ENCODE data around the gene EIF3B. TPM values are rescaled to one million over a fixed set of nuclear protein-coding genes. Genes with fewer than 3 reads are reported as not detected.
"Not testable (repeated sequence)": the region's sequence is repeated elsewhere in the genome, so short reads cannot be mapped to it uniquely, and the experiment has no call there.

The EIF3B gene
- total RNA-seq (2014; rRNA removed; shearing (Covaris generic)): 228 and 229 TPM in 2 replicates

DNA sequence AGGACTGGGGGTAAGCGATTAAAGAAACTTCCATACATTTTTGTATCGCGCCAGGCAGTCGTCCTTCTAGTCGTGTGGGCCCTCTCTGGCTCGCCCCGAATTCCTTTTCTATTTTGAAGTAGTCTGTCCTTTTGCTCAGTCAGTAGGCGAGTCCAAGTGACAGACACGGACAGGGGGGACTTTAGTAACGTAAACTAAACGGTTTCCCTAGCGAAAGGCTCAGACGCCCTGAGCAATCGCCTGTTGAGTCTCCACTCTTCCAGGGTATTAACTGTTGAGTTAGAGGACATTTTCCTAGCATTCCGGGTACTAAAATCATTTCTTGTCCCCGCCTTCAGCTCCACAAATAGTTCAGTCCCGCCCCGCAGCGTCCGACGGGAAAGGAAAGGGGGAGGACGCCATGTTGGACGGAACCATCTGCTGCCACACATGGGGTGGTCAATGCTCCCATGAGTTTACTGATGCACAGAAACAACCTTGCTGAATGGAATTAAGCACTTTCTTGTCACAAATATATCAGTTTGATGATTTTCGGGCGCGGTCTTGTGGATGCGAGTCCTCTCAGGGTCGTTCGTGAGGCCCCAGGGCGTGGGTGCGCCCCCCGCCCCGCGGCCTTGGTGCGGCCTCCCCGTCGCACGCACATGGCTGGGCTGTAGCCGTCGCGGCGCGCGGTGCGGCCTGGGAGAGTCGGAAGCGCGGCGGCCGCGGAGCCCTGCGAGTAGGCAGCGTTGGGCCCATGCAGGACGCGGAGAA lies at the start of gene EIF3B:
EIF3B (plus strand) TSS at position 642 of the 753 bp plus-strand sequence; CDS start at position 737, 95 bp downstream.
- peak; percentile 92 for DNase-seq (ENCODE audit: low spot score)

DNA sequence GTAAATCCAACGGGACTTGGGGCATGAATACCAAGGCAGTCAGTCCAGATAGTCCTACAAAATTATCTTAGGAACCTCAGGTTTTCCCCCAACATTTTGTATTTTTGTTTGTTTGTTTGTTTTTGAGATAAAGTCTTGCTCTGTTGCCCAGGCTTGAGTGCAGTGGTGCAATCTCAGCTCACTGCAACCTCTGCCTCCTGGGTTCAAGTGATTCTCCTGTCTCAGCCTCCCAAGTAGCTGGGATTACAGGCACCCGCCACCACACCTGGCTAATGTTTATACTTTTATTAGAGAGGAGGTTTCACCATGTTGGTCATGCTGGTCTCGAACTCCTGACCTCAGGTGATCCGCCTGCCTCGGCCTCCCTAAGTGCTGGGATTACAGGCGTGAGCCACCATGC lies 49.4 kb upstream of the EIF3B start:
- DNase-seq (ENCODE audit: low spot score): not testable (repeated sequence)

DNA sequence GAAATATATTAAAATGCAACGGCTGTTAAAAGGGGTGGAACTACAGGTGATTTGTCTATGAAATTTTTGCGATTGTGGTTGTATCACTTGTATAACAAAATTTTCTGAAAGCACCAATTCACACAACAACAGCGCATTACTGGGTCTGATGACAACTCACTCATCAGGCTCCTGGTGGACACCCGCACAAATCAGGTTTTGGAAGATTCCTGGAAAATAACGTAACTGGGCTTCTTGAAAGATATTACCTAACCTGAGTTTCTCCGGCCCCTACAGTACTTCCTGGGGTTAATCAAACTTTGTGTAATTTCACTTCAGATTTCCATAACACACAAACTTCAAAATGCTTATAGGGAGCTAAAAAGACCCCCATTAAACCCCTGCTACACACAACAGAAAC lies 47.9 kb upstream of the EIF3B start:
- DNase-seq (ENCODE audit: low spot score): no peak

DNA sequence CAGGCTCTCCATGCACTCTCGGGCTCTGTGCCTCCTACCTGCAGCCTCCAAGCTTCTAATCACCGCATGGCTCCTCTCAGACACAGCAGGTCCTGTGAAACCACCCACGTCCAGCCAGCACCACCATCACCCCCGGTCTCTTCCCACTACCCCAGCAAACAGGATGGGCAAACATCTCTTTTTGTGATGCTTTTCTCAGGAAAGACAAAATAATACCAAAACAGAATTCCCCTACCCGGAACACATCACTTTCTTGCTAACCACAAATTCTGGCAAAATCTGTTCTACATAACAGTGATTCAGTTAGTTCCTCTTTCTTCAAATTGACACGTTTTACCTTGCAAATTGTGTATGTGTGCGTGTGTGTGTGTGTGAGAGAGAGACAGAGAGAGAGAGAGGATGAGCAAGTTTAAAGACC lies 46.9 kb upstream of the EIF3B start:
- no peak for DNase-seq (ENCODE audit: low spot score)

DNA sequence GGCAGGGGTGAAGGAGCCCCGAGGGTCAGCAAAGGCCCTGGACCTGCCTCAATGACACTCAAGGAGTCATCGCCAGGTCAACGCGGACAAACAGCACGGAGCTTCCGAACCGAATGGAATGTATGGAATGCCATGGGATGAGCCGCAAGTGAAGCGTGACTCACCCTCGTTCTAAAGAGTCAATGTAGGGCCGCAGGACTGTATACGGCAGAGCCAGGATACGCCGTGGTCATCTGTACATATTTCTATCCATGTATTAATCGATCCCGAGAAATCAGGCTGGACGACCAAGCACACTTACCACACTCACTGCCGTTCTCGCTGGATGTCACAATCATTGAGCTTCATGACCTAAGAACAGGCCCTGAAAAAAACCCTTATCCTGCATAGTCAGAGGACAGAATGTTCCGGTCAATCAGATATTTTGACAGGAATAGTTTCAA lies 44.7 kb upstream of the EIF3B start:
- DNase-seq (ENCODE audit: low spot score): peak; percentile 95

DNA sequence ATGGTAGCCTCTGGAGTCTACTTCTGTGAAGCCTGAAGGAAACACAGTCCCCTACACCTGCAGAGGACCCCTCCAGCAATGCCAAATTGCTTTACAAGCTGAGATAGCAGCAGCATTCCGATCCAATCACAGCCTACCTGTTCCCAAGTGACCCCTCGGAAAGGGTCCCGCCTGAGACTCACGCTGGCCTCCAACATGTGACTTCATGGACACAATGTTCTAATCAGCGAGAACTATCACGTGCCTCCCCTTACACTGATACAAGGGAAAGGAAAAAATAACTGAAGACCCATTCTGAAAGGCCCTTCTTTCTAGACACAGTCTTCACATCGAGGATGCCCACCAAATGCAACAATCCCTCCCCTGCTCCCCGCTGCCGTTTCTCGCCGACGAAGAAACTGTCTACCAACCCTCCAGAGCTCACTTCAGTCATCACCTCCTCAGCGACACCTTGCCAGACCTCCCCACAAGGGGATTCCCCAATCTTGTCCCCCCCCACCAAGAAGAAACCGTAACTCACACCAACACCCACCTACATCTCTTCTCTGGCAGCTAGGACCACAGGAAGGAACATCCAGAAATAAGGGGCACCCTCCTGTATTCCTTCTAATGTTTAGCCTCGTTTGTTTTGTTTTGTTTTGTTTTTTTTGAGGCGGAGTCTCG lies 42.2 kb upstream of the EIF3B start:
- DNase-seq (ENCODE audit: low spot score): no peak

DNA sequence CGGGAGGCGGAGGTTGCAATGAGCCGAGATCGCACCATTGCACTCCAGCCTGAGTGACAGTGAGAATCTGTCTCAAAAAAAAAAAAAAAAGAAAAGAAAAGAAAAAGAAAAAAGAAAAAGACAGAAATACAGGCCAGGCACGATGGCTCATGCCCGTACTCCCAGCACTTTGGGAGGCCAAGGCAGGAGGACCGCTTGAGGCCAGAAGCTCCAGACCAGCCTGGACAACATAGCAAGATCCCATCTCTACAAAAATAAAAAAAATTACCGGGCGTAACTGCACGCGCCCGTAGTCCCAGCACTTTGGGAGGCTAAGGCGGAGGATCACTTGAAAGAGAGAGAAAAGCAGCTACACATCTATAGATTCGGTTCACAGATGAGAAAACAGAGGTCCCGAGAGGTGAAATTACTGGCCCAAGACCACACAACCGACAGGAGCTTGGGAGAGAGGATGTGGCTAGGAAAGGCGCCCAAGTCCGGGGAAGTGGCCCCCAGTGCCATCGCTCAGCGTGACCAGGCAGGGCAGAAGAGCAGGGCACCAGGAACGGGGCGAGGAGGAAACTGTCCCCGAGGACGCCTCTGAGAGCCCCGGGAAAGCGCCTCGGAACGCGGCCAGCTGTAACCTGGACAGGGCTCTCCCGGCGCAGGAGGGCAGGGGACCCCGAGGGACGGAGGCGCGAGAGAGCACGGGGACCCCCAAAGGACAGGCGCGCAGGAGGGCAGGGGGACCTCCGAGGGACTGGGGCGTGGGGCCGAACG lies 41.0 kb upstream of the EIF3B start:
- DNase-seq (ENCODE audit: low spot score): peak; percentile 38

DNA sequence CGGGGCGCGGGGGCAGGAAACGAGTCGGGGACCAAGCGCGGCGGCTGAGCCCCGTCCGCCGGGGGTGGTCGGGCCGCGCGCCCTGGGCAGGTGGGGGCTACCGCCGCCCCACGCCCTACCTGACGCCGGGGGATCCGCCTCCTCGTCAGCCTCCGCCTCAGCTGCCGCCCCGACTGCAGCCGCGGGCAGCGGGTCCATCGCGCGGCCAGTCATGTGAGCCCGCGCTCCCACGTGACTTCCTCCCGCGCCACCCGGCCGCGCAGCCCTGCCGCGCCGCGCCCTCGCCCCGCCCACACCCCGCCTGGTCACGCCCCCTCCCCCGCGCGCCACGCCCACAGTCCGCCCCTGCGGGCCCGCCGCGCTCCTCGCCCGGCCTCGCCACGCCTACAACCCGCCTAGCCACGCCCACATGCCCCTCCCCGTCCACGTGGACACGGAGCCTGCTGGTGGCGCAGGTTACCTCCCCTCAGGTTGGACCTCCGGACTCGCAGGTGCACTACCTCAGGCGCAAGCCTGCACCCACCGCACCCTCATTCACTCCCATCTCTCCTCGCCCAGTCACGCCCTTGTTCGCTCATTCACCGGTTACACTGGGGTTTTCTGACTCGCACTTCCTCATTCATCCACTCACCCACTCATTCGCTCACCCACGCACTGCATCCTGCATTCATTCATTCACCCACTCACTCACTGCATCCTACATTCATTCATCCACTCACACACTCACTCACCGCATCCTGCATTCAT lies 40.2 kb upstream of the EIF3B start, which contains the start of gene SNX8:
SNX8 (minus strand) TSS at position 233 of the 747 bp plus-strand sequence; CDS start at position 213, 20 bp downstream.
- peak; percentile 71 for DNase-seq (ENCODE audit: low spot score)

DNA sequence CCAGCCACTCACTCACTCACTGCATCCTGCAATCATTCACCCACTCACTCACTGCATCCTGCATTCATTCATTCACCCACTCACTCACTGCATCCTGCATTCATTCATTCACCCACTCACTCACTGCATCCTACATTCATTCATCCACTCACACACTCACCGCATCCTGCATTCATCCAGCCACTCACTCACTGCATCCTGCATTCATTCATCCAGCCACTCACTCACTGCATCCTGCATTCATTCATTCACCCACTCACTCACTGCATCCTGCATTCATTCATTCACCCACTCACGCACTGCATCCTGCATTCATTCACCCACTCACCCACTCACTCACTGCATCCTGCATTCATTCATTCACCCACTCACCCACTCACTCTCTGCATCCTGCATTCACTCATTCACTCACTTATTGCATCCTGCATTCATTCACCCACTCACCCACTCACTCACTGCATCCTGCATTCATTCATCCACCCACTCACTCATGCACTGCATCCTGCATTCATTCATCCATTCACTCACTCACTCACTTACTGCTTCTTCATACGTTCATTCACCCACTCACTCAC lies 39.6 kb upstream of the EIF3B start:
- DNase-seq (ENCODE audit: low spot score): not testable (repeated sequence)

DNA sequence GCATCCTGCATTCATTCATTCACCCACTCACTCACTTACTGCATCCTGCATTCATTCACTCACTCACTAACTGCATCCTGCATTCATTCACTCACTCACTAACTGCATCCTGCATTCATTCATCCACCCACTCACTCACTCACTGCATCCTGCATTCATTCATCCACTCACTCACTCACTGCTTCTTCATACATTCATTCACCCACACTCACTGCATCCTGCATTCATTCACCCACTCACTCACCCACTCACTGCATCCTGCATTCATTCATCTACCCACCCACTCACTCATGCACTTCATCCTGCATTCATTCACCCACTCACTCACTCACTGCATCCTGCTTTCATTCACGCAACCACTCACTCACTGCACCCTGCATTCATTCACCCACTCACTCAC lies 38.8 kb upstream of the EIF3B start:
- DNase-seq (ENCODE audit: low spot score): no peak

DNA sequence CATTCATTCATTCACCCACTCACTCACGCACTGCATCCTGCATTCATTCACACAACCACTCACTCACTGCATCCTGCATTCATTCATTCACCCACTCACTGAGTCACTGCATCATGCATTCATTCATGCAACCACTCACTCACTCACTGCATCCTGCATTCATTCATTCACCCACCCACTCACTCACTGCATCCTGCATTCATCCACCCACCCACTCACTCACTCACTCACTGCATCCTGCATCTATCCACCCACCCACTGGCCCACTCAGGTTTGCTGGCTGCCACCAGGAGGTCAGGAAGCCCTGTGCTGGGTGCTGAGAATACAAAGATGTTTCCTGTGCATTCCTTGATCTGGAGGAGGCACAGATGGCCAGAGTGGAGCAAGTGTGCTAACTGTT lies 38.0 kb upstream of the EIF3B start:
- no peak for DNase-seq (ENCODE audit: low spot score)

DNA sequence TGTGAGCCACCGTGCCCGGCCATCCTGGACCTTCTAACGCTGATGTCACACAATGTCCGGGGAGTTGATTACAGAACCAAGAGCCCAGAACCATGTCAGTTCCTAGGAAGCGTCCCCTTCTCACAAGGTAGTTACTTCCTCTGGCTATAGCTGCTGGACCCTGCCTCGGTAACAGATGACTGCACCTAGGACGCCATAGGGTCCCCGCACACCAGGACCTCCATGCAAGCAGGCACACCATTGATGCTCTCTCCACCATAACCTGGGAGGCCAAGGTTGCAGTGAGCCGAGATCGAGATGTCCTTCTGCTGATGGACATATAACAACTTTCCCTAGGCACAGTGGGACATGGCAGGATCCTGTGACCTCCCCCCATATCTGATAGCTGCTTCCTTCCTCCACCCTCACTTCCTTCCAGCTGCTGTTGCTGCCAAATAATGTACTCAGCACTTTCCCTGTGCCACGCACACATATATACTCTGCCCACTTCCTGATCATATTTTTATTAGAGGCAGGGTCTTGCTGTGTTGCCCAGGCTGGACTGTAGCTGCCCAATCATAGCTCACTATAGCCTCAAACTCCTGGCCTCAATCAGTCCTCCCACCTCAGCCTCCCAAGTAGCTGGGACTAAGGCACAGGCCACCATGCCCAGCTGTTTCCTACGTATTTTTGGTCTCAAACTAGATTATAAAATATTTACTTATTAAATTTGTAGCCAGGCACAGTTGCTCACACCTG lies 36.9 kb upstream of the EIF3B start:
- no peak for DNase-seq (ENCODE audit: low spot score)

DNA sequence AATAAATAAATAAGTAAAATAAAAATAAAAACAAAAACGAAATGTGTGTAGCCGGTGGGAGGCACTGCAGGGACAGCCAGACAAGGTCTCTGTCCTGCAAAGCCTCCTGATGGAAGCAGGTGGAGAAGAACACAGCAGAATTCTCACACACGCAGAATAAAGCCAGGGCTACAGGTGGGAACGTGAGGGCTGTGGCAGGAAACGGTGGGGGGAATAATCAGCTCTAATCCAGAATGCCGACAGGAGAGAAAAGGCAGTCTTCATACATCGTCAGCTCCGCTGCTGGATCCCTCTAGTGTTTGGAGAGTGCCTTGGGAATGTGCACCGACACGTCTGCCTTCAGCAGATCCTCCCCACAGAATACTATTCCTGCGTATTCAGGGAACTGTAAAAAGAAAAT lies 33.6 kb upstream of the EIF3B start:
- DNase-seq (ENCODE audit: low spot score): no peak

DNA sequence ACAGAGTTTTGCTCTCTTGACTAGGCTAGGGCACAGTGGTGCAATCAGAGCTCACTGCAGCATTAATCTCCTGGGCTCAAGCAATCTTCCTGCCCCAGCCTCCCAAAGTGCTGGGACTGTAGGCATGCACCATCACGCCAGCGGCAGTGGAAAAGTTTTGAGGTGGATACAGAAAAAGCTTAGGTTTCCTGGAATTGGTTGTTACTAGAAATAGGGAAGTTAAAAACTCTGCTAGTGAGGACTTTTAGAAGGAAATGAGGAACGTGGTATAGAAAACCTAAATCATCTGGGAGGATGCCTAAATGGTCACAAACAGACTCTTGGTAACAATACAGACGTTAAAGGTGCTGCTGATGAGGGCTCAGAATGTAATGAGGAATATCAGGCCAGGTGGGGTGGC lies 29.5 kb upstream of the EIF3B start:
- no peak for DNase-seq (ENCODE audit: low spot score)

DNA sequence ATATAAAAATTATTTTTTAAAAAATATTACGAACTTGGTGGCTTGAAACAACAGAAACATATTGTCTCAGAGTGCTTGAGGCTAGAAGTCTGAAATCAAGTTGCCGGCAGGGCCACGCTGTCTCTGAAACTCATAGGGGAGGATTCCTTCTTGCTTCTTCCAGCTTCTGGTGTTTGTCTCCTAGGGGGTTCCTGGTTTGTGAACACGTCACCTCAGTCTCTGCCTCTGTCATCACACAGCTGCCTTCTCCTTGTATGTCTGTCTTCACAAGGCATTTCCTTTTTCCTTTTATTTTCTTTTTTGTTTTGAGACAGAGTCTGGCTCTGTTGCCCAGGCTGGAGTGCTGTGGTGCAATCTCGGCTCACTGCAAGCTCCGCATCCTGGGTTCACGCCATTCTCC lies 27.7 kb upstream of the EIF3B start:
- no peak for DNase-seq (ENCODE audit: low spot score)

DNA sequence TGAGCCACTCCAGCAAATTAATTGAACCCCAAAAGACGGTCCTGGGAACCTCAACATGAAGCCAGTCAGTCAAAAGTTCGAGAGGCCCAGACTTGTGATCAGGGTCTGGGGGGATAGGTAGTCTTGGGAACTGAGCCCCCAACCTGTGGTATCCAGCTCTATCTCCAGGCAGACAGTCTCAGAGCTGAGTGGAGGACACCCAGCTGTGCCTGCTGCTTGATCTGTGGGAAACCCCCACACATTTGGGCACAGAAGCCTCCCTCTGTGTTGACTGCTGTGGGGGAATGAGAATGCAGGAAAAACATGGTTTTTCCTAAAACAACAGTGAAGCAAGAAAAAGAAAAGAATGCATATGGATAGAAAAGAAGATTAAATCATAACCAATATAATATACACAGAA lies 24.1 kb upstream of the EIF3B start:
- DNase-seq (ENCODE audit: low spot score): no peak

DNA sequence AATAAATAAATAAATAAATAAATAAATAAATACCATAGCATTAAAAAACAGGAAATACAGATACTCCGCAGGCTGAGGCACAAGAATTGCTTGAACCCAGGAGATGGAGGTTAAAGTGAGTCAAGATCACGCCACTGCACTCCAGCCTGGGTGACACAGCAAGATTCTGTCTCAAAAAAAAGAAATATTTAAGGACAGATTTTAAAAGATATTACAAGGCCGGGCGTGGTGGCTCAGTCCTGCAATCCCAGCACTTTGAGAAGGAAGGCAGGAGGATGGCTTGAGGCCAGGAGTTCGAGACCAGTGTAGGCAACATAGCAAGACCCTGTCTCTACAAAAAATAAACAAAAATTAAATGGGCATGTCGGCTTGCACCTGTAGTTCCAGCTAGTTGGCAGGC lies 22.9 kb upstream of the EIF3B start:
- DNase-seq (ENCODE audit: low spot score): no peak

DNA sequence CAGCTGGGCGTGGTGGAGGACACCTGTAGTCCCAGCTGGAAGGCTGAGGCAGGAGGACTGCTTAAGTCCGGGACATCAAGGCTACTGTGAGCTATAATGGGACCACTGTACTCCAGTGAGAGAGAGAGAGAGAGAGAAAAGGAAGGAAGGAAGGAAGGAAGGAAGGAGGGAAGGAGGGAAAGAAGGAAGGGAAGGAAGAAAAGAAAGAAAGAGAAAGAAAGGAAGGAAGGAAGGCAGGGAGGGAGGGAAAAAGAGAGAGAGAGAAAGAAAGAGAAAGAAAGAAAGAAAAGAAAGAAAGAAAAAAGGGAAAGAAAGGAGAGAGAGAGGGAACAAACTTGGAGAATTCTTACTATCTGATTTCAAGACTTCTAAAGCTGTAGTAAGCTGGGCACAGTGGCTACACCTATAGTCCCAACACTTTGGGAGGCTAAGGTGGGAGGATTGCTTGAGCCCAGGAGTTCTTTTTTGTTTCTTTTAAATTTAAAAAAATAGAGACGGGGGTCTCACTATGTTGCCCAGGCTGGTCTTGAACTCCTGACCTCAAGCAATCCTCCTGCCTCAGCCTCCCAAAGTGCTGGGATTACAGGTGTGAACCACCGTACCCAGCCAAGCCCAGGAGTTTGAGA lies 21.9 kb upstream of the EIF3B start:
- not testable (repeated sequence) for DNase-seq (ENCODE audit: low spot score)

DNA sequence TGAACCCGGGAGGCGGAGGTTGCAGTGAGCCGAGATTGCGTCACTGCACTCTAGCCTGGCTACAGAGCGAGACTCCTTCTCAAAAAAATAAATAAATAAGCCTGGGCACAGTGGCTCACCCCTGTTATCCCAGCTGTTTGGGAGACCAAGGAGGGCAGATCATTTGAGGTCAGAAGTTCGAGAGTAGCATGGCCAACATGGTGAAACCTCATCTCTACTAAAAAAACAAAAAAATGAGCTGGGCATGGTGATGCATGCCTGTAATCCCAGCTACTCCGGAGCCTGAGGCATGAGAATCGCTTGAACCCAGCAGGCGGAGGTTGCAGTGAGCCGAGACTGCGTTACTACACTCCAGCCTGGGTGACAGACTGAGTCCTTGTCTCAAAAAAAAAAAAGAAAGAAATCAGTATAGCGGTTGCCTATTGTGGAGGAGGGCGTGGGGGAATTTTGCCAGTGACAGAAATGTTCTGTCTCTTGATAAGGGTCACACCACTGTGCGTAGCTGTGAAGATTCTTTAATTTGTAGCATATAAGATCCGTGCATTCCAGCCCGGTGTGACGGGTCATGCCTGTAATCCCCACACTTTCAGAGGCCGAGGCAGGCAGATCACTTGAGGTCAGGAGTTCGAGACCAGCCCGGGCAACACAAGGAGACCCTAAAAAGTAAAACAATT lies 17.9 kb upstream of the EIF3B start:
- DNase-seq (ENCODE audit: low spot score): no peak

Measured in A172 (cell line).